Ectodermal cell (in vitro differentiated cells): Measurements from ENCODE around the gene NXNL2.

ENCODE experiments used
- H3K27ac ChIP-seq: 2 replicates; pipeline ENCODE4 v1.7.0; 2013; ENCODE audit warnings: mild to moderate bottlenecking, low read depth, low read length; ENCODE audit not compliant: insufficient read depth, poor library complexity, severe bottlenecking
- H3K27me3 ChIP-seq: 2 replicates; pipeline ENCODE4 v1.7.0; 2013; ENCODE audit warnings: mild to moderate bottlenecking, low read length; ENCODE audit not compliant: insufficient read depth, control insufficient read depth, poor library complexity, severe bottlenecking
- H3K36me3 ChIP-seq: one replicate; pipeline ENCODE4 v1.7.0; 2013; ENCODE audit warnings: low read length; ENCODE audit not compliant: control insufficient read depth, insufficient read depth
- H3K4me1 ChIP-seq: one replicate; pipeline ENCODE4 v1.7.0; 2013; ENCODE audit warnings: low read length; ENCODE audit not compliant: control insufficient read depth, insufficient read depth
- H3K4me3 ChIP-seq: 2 replicates; pipeline ENCODE4 v1.7.0; 2013; ENCODE audit warnings: low read depth, low read length, control low read depth; ENCODE audit not compliant: insufficient read depth
- H3K9me3 ChIP-seq: 2 replicates; pipeline ENCODE4 v1.7.0; 2013; ENCODE audit warnings: mild to moderate bottlenecking, low read length, moderate library complexity; ENCODE audit not compliant: control insufficient read depth
- WGBS, 2 experiments: methylation state at CpG; one replicate each; pipeline ENCODE4 v1.1.7; 2013; ENCODE audit warnings: missing lambda C conversion rate in 2 of 2; 5-methylcytosine and 5-hydroxymethylcytosine counted together

NXNL2 gene

DNA sequence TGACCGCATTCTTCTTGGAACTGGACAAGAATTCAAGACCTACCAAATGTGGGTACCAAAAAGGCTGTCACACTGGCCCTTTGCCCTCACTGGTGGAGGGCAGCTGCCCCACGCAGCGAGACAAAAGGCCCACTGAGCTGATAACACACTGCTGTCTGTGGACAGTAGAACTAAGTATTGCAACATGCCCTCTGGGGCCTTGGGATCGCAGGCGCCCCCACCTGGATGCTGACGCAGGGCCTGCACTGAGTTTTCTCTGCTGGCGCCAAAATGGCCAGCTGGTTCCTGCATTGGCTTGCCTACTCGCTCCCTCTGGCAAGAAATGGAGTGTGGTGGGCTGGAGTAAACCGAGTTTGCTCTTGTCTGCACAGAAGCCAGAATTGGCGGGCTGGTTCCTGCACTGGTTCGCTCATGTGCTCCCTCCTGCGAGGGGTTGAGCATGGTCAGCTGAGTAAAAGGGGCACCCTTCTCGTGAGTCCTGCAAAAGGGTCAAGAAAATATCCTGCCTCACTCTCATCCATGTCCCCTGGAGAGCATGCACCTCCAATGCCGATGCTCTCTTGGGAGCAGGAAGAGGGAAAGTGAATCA lies 55.7 kb downstream of the NXNL2 start:
- Histone ChIP-seq H3K9me3 (no peaks in the 10 kb centered on the region), H3K27ac (no peak overlapping the region), H3K36me3 (no peaks in the 10 kb centered on the region), H3K4me1 (no peaks in the 10 kb centered on the region), H3K27me3 (no peaks in the 10 kb centered on the region), H3K4me3 (no peak overlapping the region)
- 80 to 82% methylated on average over 13 to 14 of the region's 14 CpGs for WGBS, 2 experiments

DNA sequence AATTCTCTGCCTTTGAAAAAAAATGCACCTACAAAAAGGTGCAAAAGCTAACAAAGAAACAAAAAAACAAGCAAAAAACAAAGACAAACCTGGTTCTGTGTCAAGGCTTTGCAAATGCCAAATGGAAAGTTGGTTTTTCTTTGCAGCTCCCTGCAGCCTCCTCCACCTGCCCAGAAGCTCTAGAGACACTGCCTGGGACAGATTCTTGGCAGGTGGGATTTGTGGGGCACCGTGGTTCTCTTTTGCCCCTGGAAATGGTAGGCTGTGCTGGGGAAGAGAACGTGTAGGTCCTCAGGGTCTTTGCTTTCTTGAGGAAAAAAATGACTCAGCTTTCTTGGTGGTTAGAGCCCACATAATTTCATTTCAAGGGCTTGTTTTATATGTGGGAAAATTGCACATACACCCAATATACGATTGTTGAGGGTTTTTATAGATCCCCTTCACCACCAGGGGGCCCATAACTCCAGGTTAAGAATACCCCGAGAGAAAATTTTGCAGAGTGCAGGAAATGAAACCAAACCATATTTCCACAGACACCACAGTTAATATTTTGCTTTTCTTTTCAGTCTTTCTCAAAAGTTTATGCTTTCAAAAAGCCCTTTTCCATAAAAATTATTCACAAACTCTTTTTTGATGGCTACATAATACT lies 58.7 kb downstream of the NXNL2 start:
- H3K9me3 ChIP-seq = no peaks in the 10 kb centered on the region
- 74 to 87% methylated on average over 4 of the region's 4 CpGs for WGBS, 2 experiments
- H3K4me1 ChIP-seq = no peaks in the 10 kb centered on the region
- H3K27ac ChIP-seq = no peak overlapping the region
- no peaks in the 10 kb centered on the region for H3K36me3 ChIP-seq
- H3K27me3 ChIP-seq = no peaks in the 10 kb centered on the region
- no peak overlapping the region for H3K4me3 ChIP-seq
